ENCODE measurements around the gene PSAT1.

Gene PSAT1

GRCh38 chr9:78262655-78263054, 34.3 kb upstream of the PSAT1 start:
- POLR2A ChIA-PET = no interaction called here

GRCh38 chr9:78267889-78268288, 29.0 kb upstream of the PSAT1 start:
- no peaks in the 10 kb centered on the region for H3K4me1 ChIP-seq (ENCODE audit: control extremely low read depth in 1 of 4, control insufficient read depth in 4 of 4, insufficient read depth in 4 of 4, low read length in 3 of 4)
- 98% methylated on average over 3 of the region's 4 CpGs for WGBS (ENCODE audit: insufficient coverage)
- no peaks in the 10 kb centered on the region for H3K9me3 ChIP-seq (ENCODE audit: control extremely low read depth in 1 of 5, control insufficient read depth in 4 of 5, insufficient read depth in 2 of 5, low read depth in 1 of 5, low read length in 4 of 5)
- H3K27me3 ChIP-seq (replicated peaks in 2 of 5; ENCODE audit: control insufficient read depth in 4 of 5, insufficient read depth in 5 of 5, low read length in 4 of 5) = no peaks in the 10 kb centered on the region
- DNase-seq = no peak
- H3K36me3 ChIP-seq (ENCODE audit: control insufficient read depth in 4 of 4, insufficient read depth in 4 of 4, low read length in 3 of 4) = peaks cover 17 to 42% (median 32%) of the 10 kb centered on the region in 4 experiments
- H3K27ac ChIP-seq (ENCODE audit: insufficient read depth in 1 of 2, low read depth in 1 of 2, low read length in 2 of 2, poor library complexity in 1 of 2, severe bottlenecking in 2 of 2) = no peak overlapping the region
- ChIA-PET POLR2A (interaction anchor here (0.6 kb wide), 1 partner anchor 22 kb away, joined by 3 read pairs; no protein-coding TSS in a partner anchor), CTCF (interaction anchor here (1.7 kb wide), 1 partner anchor 10 kb away, joined by 6 read pairs; no protein-coding TSS in a partner anchor)
- H3K4me3 ChIP-seq (ENCODE audit: control insufficient read depth in 1 of 7, extremely low read depth in 1 of 7, insufficient read depth in 4 of 7, low read depth in 2 of 7, low read length in 6 of 7) = no peak overlapping the region

More at GRCh38 chr9:78262655-78263054, 34.3 kb upstream of the PSAT1 start:
- no peak overlapping the region for H3K4me3 ChIP-seq (ENCODE audit: control insufficient read depth in 1 of 7, extremely low read depth in 1 of 7, insufficient read depth in 4 of 7, low read depth in 2 of 7, low read length in 6 of 7)
- no peaks in the 10 kb centered on the region for H3K9me3 ChIP-seq (ENCODE audit: control extremely low read depth in 1 of 5, control insufficient read depth in 4 of 5, insufficient read depth in 2 of 5, low read depth in 1 of 5, low read length in 4 of 5)
- 100% methylated on average over 1 of the region's 2 CpGs for WGBS (ENCODE audit: insufficient coverage)
- CTCF ChIA-PET = no interaction called here
- no peak for DNase-seq
- no peaks in the 10 kb centered on the region for H3K4me1 ChIP-seq (ENCODE audit: control extremely low read depth in 1 of 4, control insufficient read depth in 4 of 4, insufficient read depth in 4 of 4, low read length in 3 of 4)
- no peak overlapping the region for H3K27ac ChIP-seq (ENCODE audit: insufficient read depth in 1 of 2, low read depth in 1 of 2, low read length in 2 of 2, poor library complexity in 1 of 2, severe bottlenecking in 2 of 2)
- no peaks in the 10 kb centered on the region for H3K27me3 ChIP-seq (replicated peaks in 2 of 5; ENCODE audit: control insufficient read depth in 4 of 5, insufficient read depth in 5 of 5, low read length in 4 of 5)
- H3K36me3 ChIP-seq (ENCODE audit: control insufficient read depth in 4 of 4, insufficient read depth in 4 of 4, low read length in 3 of 4) = peaks cover 3 to 26% (median 18%) of the 10 kb centered on the region in 4 experiments

GRCh38 chr9:78269784-78270183, 27.1 kb upstream of the PSAT1 start:
- Histone ChIP-seq H3K9me3 (ENCODE audit: control extremely low read depth in 1 of 5, control insufficient read depth in 4 of 5, insufficient read depth in 2 of 5, low read depth in 1 of 5, low read length in 4 of 5) (no peaks in the 10 kb centered on the region), H3K27me3 (replicated peaks in 2 of 5; ENCODE audit: control insufficient read depth in 4 of 5, insufficient read depth in 5 of 5, low read length in 4 of 5) (no peaks in the 10 kb centered on the region), H3K36me3 (ENCODE audit: control insufficient read depth in 4 of 4, insufficient read depth in 4 of 4, low read length in 3 of 4) (peaks cover 17 to 42% (median 32%) of the 10 kb centered on the region in 4 experiments), H3K27ac (ENCODE audit: insufficient read depth in 1 of 2, low read depth in 1 of 2, low read length in 2 of 2, poor library complexity in 1 of 2, severe bottlenecking in 2 of 2) (no peak overlapping the region), H3K4me1 (ENCODE audit: control extremely low read depth in 1 of 4, control insufficient read depth in 4 of 4, insufficient read depth in 4 of 4, low read length in 3 of 4) (no peaks in the 10 kb centered on the region), H3K4me3 (ENCODE audit: control insufficient read depth in 1 of 7, extremely low read depth in 1 of 7, insufficient read depth in 4 of 7, low read depth in 2 of 7, low read length in 6 of 7) (no peak overlapping the region)
- ChIA-PET POLR2A (no interaction called here), CTCF (no interaction called here)
- no peak for DNase-seq

GRCh38 chr9:78272307-78272706, 24.6 kb upstream of the PSAT1 start:
- ChIA-PET POLR2A (no interaction called here), CTCF (interaction anchor here (1.0 to 1.9 kb wide), 2 partner anchors 8 to 9 kb away, joined by 3 to 5 read pairs; no protein-coding TSS in a partner anchor)
- no peaks in the 10 kb centered on the region for H3K9me3 ChIP-seq (ENCODE audit: control extremely low read depth in 1 of 5, control insufficient read depth in 4 of 5, insufficient read depth in 2 of 5, low read depth in 1 of 5, low read length in 4 of 5)
- no peaks in the 10 kb centered on the region for H3K4me1 ChIP-seq (ENCODE audit: control extremely low read depth in 1 of 4, control insufficient read depth in 4 of 4, insufficient read depth in 4 of 4, low read length in 3 of 4)
- peaks cover 17 to 22% (median 19%) of the 10 kb centered on the region in 4 experiments for H3K36me3 ChIP-seq (ENCODE audit: control insufficient read depth in 4 of 4, insufficient read depth in 4 of 4, low read length in 3 of 4)
- DNase-seq = no peak
- no peak overlapping the region for H3K27ac ChIP-seq (ENCODE audit: insufficient read depth in 1 of 2, low read depth in 1 of 2, low read length in 2 of 2, poor library complexity in 1 of 2, severe bottlenecking in 2 of 2)
- no peaks in the 10 kb centered on the region for H3K27me3 ChIP-seq (replicated peaks in 2 of 5; ENCODE audit: control insufficient read depth in 4 of 5, insufficient read depth in 5 of 5, low read length in 4 of 5)
- no peak overlapping the region for H3K4me3 ChIP-seq (ENCODE audit: control insufficient read depth in 1 of 7, extremely low read depth in 1 of 7, insufficient read depth in 4 of 7, low read depth in 2 of 7, low read length in 6 of 7)

- peaks cover 8 to 17% (median 11%) of the 10 kb centered on the region in 4 experiments for H3K36me3 ChIP-seq (ENCODE audit: control insufficient read depth in 4 of 4, insufficient read depth in 4 of 4, low read length in 3 of 4)
- H3K4me3 ChIP-seq (ENCODE audit: control insufficient read depth in 1 of 7, extremely low read depth in 1 of 7, insufficient read depth in 4 of 7, low read depth in 2 of 7, low read length in 6 of 7) = no peak overlapping the region
- ChIA-PET CTCF (interaction anchor here (0.9 to 1.9 kb wide), 3 partner anchors 10 to 12 kb away, joined by 3 to 5 read pairs (median 3); no protein-coding TSS in a partner anchor), POLR2A (no interaction called here)
- no peaks in the 10 kb centered on the region for H3K4me1 ChIP-seq (ENCODE audit: control extremely low read depth in 1 of 4, control insufficient read depth in 4 of 4, insufficient read depth in 4 of 4, low read length in 3 of 4)
- WGBS (ENCODE audit: insufficient coverage) = 100% methylated on average over 2 of the region's 3 CpGs
- no peak overlapping the region for H3K27ac ChIP-seq (ENCODE audit: insufficient read depth in 1 of 2, low read depth in 1 of 2, low read length in 2 of 2, poor library complexity in 1 of 2, severe bottlenecking in 2 of 2)
- no peak for DNase-seq
- no peaks in the 10 kb centered on the region for H3K9me3 ChIP-seq (ENCODE audit: control extremely low read depth in 1 of 5, control insufficient read depth in 4 of 5, insufficient read depth in 2 of 5, low read depth in 1 of 5, low read length in 4 of 5)
- H3K27me3 ChIP-seq (replicated peaks in 2 of 5; ENCODE audit: control insufficient read depth in 4 of 5, insufficient read depth in 5 of 5, low read length in 4 of 5) = no peaks in the 10 kb centered on the region
Observed at GRCh38 chr9:78273761-78274160, 23.2 kb upstream of the PSAT1 start.

GRCh38 chr9:78278177-78278777, 18.6 kb upstream of the PSAT1 start:
- no peak for DNase-seq
- ChIA-PET CTCF (interaction anchor here (1.5 kb wide), 1 partner anchor 10 kb away, joined by 6 read pairs; no protein-coding TSS in a partner anchor), POLR2A (no interaction called here)
- no peak overlapping the region for H3K27ac ChIP-seq (ENCODE audit: insufficient read depth in 1 of 2, low read depth in 1 of 2, low read length in 2 of 2, poor library complexity in 1 of 2, severe bottlenecking in 2 of 2)
- H3K9me3 ChIP-seq (ENCODE audit: control extremely low read depth in 1 of 5, control insufficient read depth in 4 of 5, insufficient read depth in 2 of 5, low read depth in 1 of 5, low read length in 4 of 5) = no peaks in the 10 kb centered on the region
- no peaks in the 10 kb centered on the region for H3K27me3 ChIP-seq (replicated peaks in 2 of 5; ENCODE audit: control insufficient read depth in 4 of 5, insufficient read depth in 5 of 5, low read length in 4 of 5)
- WGBS (ENCODE audit: insufficient coverage) = 96% methylated on average over 4 of the region's 5 CpGs
- H3K4me1 ChIP-seq (ENCODE audit: control extremely low read depth in 1 of 4, control insufficient read depth in 4 of 4, insufficient read depth in 4 of 4, low read length in 3 of 4) = peaks cover 0 to 3% (median 0%) of the 10 kb centered on the region in 4 experiments
- H3K36me3 ChIP-seq (ENCODE audit: control insufficient read depth in 4 of 4, insufficient read depth in 4 of 4, low read length in 3 of 4) = no peaks in the 10 kb centered on the region
- no peak overlapping the region for H3K4me3 ChIP-seq (ENCODE audit: control insufficient read depth in 1 of 7, extremely low read depth in 1 of 7, insufficient read depth in 4 of 7, low read depth in 2 of 7, low read length in 6 of 7)

- Histone ChIP-seq H3K9me3 (ENCODE audit: control extremely low read depth in 1 of 5, control insufficient read depth in 4 of 5, insufficient read depth in 2 of 5, low read depth in 1 of 5, low read length in 4 of 5) (no peaks in the 10 kb centered on the region), H3K4me3 (ENCODE audit: control insufficient read depth in 1 of 7, extremely low read depth in 1 of 7, insufficient read depth in 4 of 7, low read depth in 2 of 7, low read length in 6 of 7) (no peak overlapping the region), H3K4me1 (ENCODE audit: control extremely low read depth in 1 of 4, control insufficient read depth in 4 of 4, insufficient read depth in 4 of 4, low read length in 3 of 4) (peaks cover 0 to 3% (median 0%) of the 10 kb centered on the region in 4 experiments), H3K36me3 (ENCODE audit: control insufficient read depth in 4 of 4, insufficient read depth in 4 of 4, low read length in 3 of 4) (no peaks in the 10 kb centered on the region), H3K27me3 (replicated peaks in 2 of 5; ENCODE audit: control insufficient read depth in 4 of 5, insufficient read depth in 5 of 5, low read length in 4 of 5) (no peaks in the 10 kb centered on the region), H3K27ac (ENCODE audit: insufficient read depth in 1 of 2, low read depth in 1 of 2, low read length in 2 of 2, poor library complexity in 1 of 2, severe bottlenecking in 2 of 2) (no peak overlapping the region)
- POLR2A ChIA-PET = no interaction called here
- WGBS (ENCODE audit: insufficient coverage) = no CpG with 5 or more reads among the region's 1 CpG
- CTCF ChIA-PET = interaction anchor here (0.6 to 1.5 kb wide), 2 partner anchors 11 to 76 kb away, joined by 3 to 6 read pairs; no protein-coding TSS in a partner anchor
- no peak for DNase-seq
Observed at GRCh38 chr9:78278801-78279200, 18.1 kb upstream of the PSAT1 start.
